ENCODE measurements around the gene KLRK1.
A peak's percentile ranks its signal among the peaks of the same experiment; 100 is the strongest.
"Not testable (repeated sequence)": the region's sequence is repeated elsewhere in the genome, so short reads cannot be mapped to it uniquely, and the experiment has no call there.

KLRK1 gene

GRCh38 chr12:10388624-10389413 lies 1.0 kb downstream of the KLRK1 start:
- DNase-seq (ENCODE audit: low spot score): no peak

- not testable (repeated sequence) for DNase-seq (ENCODE audit: low spot score)
Observed at GRCh38 chr12:10387498-10387897, 2.3 kb downstream of the KLRK1 start.

DNA sequence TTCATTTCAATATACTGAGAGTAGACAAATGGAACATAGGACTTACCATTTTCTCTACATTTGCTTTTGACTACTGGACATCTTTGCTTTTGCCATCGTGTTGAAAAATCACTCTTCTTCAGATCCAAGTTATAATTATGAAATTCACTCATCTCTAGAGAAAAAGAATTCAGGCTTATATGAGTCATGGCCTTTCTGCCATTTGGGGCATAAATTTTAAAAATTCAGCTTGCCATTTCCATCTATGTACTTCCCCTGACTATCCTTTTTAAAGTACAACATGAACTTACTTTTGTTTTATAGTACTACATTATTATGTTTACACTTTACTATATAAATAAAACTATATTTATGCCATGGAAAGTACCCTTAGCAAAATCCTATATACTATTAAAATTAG lies 3.0 kb downstream of the KLRK1 start:
- DNase-seq (ENCODE audit: low spot score): no peak

DNA sequence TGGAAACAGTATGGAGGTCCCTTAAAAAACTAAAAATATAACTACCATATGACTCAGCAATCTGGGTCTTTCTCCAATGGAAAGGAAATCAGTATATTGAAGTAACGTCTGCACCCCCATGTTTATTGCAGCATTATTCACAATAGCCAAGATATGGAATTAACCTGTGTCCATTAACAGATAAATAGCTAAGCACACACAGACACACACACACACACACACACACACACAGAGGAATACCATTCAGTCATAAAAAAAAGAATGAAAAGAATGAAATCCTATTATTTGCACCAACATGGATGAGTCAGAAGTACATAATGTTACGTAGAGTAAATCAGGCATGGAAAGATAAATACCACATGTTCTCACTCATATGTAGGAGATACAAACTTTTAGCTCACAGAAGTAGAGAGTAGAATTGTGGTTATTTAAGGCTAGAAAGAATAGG lies 4.7 kb downstream of the KLRK1 start:
- no peak for DNase-seq (ENCODE audit: low spot score)

GRCh38 chr12:10384191-10384590 lies 5.7 kb downstream of the KLRK1 start:
- no peak for DNase-seq (ENCODE audit: low spot score)

- DNase-seq (ENCODE audit: low spot score): no peak
Observed at GRCh38 chr12:10381928-10382628, 7.8 kb downstream of the KLRK1 start.

DNA sequence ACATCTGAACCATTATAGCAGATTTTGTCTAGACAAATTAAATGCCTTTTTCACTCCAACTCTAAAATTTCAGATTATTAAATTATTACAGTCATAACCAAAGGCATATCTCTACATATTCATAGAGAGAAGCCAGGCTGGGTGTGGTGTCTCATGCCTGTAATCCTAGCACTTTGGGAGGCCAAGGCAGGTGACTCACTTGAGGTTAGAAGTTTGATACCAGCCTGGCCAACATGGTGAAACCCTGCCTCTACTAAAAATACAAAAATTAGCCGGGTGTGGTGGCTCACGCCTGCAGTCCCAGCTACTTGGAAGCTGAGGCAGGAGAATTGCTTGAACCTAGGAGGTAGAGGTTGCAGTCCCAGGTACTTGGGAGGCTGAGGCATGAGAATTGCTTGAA lies 11.1 kb downstream of the KLRK1 start:
- not testable (repeated sequence) for DNase-seq (ENCODE audit: low spot score)

DNA sequence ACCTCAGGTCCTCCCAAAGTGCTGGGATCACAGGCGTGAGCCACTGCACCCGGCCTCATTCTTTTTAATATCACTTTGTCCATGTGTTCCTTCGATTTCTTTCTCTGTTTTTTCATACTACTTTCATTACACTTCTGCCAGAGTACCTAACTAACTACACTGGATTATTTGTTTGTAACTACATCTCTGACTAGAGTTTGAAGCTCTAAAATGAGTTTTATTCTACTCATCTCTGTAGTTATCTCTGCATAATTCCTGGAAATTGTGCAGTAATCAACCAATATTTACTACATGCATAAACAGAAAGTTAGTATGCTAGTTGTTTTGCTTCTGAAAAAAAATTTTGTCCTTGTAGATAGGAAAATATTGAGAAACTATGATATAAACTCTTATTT lies 15.2 kb downstream of the KLRK1 start:
- DNase-seq (ENCODE audit: low spot score): no peak

- no peak for DNase-seq (ENCODE audit: low spot score)
Observed at GRCh38 chr12:10372559-10372958, 17.3 kb downstream of the KLRK1 start.

GRCh38 chr12:10371893-10372535 lies 17.8 kb downstream of the KLRK1 start:
- DNase-seq (ENCODE audit: low spot score): not testable (repeated sequence)

DNA sequence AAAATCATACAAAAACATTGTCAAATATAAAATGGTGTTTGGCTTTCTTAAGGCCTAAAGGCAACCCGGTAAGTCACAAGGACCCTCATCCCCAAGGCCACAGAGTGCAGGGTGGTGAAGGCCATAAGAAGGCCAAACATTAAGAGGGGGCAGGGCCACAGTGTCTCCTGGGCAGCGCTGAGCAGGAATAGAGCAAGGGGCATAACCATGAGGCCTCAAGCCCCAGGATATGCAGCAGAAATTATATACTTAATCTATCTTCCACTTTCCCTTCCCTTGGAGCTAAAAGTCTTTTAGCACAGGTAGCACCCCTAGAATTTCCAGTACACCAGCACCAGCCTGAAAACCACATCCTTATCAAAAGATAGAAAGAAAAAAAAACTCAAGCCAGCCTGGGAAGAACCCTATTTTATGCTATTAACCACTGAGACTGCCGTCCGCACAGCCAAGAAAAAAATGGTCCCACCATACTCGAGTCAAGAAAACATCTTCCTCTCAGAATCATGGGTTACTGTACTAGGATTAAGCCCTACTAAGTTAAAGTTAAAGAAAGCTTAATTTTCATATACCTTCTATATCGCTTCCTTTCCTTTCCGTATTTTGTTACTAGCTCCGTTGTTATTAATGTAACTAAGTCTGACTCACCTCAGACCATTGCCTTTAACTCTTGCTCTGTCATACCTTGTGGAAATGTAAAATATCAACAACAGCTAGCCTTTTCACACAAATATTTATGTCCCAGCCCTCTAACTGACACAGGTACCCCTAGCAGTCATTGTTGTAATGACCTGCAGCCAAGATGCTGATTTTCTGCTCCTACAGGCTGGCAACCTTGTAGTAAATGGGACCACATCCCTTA lies 20.1 kb downstream of the KLRK1 start:
- DNase-seq (ENCODE audit: low spot score): no peak

DNA sequence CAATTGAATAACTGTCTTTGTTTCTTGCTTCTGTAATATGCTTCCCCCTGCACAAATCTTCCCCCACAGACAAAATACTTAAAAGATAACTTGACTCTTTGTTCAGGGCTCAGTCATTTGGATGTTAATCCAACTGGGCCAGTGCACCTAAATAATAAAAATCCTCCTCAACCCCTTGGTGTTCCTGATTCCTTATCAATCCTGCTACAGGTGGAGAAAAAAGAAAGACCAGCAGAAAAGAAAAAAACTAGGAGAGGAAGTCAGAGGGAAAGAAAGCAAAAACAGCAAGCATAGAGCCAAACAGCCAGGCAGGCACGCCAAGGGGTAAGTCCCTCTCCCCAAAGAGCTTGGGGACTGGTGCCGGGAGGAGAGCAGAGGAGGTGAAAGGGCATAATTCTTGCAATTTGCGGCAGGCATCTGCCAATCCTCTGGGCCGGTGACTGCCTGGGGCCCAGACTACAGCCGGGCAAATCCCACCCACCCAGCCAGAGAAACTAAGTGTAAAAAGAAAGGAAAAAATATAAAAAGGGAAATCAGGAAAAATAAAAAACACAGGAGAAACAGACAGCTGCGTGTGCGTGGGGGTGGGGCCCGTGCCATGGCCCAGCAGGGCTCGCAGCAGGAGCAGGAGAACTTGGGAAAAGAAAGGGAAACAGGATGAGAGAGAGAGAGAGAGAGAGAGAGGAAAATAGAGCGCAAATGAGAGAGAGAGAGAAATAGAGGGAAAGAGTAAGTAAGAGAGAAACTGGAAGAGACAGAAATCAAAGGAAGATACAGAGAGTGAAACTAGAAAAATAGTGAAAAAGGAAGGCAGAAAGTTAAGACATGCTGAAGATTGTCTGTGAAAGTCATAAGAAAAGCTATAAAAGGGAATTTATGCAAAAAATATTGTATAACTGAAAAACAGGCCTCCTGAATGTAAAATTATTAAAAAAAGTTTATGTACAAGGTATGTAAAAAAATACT lies 21.4 kb downstream of the KLRK1 start:
- no peak for DNase-seq (ENCODE audit: low spot score)

DNA sequence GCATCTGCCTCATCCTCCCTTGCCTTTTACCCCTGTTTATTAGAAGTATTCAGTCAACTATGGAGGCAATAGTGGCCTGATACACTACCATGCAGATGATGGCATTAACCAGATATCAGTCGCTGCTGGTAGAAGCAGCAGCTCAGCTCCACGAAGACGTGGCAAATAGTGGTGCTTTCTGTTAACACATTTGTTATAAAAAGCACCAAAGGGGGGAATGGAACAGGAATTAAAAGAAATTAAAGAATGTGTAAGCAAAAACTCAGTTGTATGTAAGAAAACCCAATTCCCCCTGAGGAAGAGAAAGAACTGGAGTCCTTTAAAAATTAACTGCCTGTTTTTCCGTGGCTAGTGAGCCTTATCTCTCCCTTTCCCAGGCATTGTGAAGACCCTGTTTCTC lies 22.1 kb downstream of the KLRK1 start:
- not testable (repeated sequence) for DNase-seq (ENCODE audit: low spot score)

DNA sequence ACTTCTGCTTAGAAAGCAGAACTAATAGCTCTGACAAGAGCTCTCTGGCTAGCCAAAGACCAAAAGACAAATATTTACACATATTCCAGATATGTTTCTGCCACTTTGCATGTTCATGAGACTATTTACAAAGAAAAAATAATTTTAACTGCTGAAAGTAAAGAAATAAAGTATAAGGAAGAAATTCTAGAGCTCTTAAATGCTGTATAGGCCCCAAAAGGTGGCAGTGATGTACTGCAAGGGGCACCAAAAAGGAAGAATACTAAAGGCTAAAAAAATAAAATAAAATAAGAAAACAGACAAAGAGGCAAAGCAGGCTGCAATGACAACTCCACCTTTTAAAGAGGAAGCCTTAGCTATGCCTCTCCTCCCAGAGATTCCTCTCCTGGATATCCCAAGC lies 23.0 kb downstream of the KLRK1 start:
- no peak for DNase-seq (ENCODE audit: low spot score)

DNA sequence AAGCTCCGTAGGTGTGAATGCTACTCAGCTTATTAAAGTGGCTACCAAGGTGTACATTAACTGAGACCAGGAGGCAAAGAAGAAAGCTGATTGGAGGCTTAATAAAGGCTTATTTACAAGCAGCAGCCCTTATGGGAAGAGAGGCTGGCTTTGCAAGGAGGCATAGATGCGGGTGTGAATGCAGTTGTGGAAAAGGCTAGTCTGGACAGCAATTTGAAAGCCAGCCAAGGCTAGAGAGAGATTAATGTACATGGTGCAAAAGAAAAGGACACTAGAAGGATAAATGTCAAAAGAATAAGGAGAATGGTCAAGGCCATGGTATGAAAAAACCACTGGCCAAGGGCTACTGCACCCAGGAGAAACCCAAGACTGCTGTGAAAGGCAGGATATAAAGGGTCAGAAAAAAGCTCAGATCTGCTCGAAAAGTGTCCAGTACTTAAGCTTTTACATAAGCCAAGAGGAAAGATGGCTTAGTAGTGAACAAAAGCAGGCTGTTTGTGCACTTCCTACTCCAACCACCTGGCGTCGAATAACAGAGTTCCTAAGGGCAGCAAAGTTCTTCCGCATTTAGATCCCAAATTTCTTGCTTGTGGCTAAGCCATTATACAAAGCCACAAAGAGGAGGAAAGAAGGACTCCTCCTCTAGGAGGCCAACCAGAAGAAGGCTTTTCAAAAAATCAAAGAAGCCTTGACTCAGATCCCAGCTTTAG lies 24.0 kb downstream of the KLRK1 start:
- DNase-seq (ENCODE audit: low spot score): no peak

- DNase-seq (ENCODE audit: low spot score): peak; percentile 41
Observed at GRCh38 chr12:10364815-10365622, 24.8 kb downstream of the KLRK1 start.

DNA sequence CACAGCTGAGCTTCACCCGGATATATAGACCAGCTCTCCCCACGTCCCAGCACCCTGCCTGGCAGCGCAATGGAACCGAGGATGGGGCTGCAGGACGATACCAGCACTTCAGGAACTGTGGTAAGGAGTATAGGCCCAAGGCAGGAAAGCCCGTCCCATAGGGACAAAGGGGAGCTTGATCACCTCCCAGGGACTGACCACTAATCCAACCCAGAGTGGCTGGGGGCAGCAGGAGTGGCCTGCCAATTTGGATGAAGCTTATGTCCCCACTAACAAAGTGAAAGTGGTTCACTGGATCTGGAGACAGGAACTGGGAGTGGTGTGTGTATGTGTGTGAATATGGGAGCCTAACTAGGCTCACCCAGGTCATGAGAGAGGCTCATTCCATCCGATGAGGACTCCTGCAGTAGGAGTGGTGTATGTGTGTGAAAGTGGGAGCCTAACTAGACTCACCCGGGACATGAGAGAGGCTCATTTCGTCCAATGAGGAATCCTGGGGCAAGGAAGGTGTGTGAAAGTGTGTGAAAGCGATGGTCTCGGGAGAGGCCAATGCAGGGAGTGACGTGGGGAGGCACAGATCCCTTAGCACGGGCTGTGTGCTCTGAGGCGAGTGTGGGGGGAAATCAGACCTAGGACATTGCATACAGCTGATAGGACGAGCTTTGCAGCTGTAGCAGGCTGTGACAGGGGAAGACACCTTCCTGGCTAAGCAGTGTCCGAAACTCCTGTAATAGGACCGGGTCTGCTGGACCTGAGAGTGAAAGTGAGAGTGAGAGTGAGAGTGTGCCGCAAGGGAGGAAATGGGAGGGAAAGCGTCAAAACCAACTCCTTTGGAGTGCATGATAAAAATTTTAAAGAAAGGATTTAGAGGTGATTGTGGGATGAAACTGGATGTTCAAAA lies 25.7 kb downstream of the KLRK1 start:
- no peak for DNase-seq (ENCODE audit: low spot score)

DNA sequence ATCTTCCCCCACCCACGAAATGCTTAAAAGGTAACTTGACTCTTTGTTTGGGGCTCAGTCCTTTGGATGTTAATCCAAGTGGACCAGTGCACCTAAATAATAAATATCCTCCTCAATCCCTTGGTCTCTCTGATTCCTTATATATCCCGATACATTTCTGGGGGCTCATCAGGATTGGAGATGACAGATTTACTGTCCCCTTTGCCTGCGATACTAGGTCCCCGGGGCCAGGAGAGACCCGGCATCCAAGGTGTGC lies 26.3 kb downstream of the KLRK1 start:
- no peak for DNase-seq (ENCODE audit: low spot score)
